HG02759 (cell line): ENCODE results near the gene GPR55.

Source experiments
- ATAC-seq: cut with Tn5 transposase; IDR thresholded peaks from one replicate; pipeline ENCODE4 v1.9.1; 2021; ENCODE audit warnings: mild to moderate bottlenecking, moderate library complexity; ENCODE audit not compliant: unreplicated experiment

The GPR55 gene

GRCh38 chr2:230870544-230871360 lies 54.3 kb downstream of the GPR55 start:
- ATAC-seq: no peak

DNA sequence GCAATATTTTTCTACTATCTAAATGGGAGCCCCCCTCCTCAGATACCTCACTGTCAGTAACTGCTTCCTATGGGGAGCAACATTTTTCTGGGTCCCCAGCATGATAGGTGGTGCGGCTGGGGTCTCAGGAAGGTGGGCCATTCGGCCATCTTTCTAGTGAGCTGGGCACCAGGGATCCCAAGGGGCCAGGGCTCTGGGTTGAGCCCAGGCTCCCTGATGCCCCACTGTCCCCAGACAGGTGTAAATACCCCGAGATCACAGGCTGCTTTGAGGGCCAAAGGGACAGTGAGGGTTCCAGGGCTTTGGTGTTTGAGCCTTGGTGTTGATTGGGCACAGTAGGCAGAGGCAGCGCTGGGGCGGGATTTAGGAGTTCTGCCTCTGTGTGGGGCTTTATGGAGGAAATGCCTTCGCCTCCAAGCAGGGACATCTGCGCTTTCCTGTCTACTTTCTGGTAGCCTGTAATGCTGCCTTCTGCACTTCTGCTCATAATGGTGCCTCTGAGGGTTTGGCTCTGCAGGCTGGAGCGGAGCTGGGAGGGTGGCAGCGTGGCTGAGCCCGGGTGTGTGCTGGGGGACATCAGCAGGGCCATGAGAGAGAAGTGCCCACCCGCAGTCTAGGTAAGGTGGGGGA lies 55.0 kb downstream of the GPR55 start:
- ATAC-seq: no peak

DNA sequence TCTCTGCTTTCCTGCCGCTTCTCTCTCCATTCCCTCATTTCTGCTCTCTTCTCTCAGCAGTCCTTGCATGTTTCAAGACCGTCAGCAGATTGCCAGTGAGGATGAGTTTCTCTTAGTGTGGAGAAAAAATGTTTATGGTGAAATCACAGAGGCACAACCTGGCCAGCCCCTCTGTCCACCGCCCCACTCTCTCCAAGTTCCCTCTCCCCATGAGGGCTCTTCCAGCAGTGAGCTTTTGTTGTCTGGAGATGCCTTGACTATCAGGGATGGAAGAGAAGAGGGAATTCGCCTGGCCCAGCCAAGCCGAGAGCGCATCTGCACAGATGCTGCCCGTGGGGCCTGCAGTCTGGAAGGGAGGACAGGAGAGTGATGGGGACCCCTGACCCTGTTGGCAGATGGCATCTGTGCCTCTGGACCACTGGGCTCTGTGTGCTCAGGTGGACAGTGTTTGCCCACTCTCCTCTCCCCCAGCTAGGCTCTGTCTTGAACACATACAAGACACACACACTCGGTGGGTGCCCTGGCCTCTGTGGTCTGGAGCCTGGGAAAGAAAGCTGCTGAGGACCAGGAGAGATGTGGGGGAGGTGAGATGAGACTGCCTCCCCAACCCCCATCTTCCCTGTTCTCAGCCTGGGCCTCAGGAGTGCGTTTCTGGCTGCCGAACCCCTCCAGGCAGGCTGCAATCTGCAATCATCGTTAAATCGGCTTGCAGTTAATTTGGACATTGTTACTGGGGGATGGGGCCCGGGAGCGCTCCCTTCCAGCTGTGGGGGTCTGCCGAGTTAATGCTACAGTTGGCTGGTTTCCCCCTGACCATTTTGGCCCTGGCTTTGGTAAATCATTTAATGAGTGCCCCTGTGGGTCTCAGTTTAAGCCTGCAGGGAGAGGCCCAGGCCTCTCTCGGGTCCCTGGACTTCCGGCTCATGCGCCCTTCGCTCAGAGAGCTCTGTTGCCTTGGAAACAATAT lies 55.8 kb downstream of the GPR55 start:
- no peak for ATAC-seq

DNA sequence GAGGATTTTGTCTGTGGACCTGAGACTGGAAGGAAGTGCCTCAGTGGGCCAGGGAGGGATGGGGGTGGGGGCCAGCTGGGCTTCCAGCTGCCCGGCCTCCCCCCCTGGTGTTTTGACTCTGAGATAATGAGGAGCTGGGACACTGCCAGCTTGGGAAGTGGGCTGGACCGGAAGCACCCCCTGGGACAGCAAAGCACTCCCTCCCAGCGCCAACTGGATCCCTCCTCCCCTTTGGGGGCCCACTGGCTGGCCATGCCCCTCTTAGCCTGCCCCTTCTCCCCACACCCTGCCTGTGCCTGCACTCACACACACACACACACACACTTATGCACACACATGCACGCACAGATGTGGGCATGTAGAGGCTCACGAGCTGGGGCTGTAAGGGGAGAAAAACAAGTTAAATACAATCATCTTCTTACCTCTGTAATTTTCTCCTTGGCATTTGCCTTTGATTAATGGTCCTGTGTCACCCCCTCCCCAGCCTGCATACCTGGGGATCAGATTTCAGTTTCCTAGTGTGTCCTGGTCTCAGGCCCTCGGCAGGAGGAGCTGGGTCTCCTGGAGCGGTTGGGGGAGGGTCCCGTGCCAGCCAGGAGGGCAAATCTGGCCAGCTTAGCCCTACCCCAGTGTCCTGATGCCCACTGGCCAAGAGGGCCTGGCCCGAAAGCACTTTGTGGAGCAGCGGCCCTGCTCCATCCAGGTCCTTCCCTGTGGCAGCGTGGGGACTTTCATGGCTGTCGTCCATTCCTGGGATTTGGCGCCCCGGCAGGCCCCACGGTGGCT lies 56.7 kb downstream of the GPR55 start:
- ATAC-seq: no peak

DNA sequence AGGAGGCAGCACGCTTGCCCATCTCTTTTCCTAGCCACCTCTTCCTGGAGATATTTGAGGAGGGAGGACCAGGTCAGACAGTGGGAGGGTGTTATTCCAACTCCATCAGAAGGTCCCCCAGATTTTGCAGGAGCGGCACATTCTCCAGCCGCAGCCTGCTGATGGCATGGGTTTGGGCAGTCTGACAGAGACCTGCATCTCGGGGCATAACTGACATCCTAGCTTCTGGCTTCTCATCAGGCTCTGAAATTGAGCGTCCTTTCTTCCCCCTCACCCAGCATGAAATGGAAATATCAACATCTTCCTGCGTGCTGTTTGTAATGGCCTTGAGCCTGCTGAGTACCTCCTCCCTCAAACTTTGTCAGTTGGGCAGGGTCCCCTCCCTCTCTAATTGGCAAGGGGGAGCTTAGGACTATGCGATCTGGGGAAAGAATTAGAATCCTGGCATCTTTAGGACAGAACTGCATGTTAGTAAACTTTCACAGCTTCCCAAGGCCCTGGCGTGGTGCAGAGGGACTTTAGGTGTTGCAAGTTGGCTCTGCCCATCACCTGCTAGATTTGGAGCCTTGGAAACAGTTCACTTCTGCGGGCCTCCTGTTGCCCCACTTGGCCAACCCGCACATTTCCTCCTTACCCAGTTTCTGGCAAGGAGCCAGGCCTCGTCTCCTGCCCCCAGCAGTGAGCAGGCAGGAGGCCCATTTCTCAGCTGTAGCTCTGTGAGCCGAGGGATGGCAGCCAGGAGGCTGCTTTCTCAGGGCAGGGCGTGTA lies 58.1 kb downstream of the GPR55 start:
- no peak for ATAC-seq

GRCh38 chr2:230865766-230866755 lies 59.0 kb downstream of the GPR55 start:
- no peak for ATAC-seq

DNA sequence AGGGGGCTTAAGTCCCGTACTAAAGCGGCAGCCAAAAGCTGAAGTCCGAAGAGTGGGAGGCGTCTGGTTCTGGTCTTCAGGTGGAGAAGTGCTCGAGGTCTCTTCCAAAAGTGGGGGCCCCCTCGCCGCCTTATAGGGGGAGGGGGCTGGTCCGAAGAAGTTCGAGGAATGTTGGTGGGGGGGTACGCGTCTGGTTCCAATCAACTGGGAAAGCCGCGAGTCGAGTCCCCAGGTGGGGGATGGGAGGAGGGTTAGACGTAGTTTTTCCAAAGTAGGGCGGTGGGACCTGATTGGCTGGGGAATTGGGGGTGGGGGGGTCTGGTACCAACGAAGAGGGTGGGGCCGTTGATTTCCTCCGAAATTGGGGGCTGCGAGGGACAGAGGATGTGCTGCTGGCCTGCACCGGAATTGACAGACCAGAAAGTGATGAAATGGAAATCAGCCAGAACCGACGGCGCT lies 59.7 kb downstream of the GPR55 start:
- no peak for ATAC-seq

- ATAC-seq: peak; percentile 77
These were observed 60.3 kb downstream of the GPR55 start, which contains the start of gene ITM2C for GRCh38 chr2:230864605-230865306. Gene ITM2C (plus strand): TSS chr2:230864942. CDS start chr2:230865026, 84 bp downstream.

DNA sequence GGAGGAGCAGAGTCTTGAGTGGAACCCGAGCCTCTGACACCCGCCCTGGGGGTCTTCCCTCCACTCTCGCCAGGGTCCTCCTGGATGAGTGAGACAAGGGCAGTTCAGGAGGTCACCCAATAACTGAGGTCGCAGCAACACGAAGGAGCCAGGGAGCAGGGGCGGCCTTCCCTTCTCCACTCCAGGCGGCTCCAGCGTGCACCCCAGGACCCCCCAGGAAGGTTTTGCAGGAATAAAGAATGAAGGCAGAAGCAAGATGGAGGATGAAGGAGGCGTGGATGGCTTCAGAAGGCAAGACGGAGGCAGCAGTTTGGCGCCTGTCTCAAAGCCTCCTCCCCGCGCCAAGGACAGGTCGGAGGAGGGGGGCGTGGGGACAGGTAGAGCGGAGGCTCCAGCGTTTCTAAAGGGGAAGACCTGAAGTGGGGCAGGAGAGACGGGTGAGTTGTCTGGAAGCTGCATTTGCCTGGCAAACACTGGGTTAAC lies 60.9 kb downstream of the GPR55 start:
- no peak for ATAC-seq

- ATAC-seq: no peak
These were observed 61.5 kb downstream of the GPR55 start for GRCh38 chr2:230863442-230864121.

GRCh38 chr2:230863031-230863430 lies 62.0 kb downstream of the GPR55 start:
- no peak for ATAC-seq

GRCh38 chr2:230862292-230862691 lies 62.8 kb downstream of the GPR55 start:
- ATAC-seq: no peak

GRCh38 chr2:230861552-230862255 lies 63.3 kb downstream of the GPR55 start:
- no peak for ATAC-seq
